Measurements from ENCODE around the gene PDCD4. TPM values are rescaled to one million over a fixed set of nuclear protein-coding genes. Genes with fewer than 3 reads are reported as not detected.

Gene PDCD4
- total and polyA plus RNA-seq, 9 of the 15 experiments (the other 6 are each of a cell fraction or from before 2014, with no cell fraction given): 12.9 to 44.1 (median 33.7) TPM

DNA sequence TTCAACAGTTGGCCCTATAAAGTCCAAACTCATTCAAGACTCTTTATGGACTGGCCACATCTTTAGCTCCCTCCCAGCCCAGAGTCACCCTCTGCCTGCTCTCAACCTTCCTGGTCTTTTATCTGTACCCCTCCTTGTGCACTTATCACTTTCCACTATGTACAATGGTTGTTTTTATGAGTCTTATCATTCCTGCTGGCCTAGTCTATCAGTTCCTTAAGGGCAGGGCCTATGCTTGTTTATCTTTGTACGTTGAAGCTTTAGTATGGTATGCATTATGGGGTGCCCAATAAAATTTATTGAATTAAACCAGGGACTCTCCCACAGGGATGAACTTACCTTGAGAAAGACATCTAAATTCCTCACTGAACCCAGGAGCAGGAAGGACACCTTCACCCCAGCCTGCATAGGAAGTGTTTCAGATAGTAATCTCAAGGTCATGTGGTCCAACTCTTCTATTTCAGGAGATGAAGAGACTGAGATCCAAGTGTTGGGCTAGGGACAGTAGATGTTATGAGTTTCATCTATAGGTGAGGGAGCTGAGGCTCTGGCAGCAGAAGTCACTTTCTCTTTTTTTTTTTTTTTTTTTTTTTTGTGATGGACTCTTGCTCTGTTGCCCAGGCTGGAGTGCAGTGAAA is 13.3 kb upstream of the PDCD4 start (continued):
- TF ChIP-seq, protein P1, sequence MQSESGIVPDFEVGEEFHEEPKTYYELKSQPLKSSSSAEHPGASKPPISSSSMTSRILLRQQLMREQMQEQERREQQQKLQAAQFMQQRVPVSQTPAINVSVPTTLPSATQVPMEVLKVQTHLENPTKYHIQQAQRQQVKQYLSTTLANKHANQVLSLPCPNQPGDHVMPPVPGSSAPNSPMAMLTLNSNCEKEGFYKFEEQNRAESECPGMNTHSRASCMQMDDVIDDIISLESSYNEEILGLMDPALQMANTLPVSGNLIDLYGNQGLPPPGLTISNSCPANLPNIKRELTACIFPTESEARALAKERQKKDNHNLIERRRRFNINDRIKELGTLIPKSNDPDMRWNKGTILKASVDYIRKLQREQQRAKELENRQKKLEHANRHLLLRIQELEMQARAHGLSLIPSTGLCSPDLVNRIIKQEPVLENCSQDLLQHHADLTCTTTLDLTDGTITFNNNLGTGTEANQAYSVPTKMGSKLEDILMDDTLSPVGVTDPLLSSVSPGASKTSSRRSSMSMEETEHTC (IDR thresholded peaks at IDR 0.05): no peak
- no peak for TF ChIP-seq SIX5 (IDR thresholded peaks at IDR 0.05; ENCODE audit: borderline replicate concordance in 1 of 2, insufficient read depth in 1 of 2, low read depth in 1 of 2, low read length in 2 of 2)
- TF ChIP-seq POLR2H (tag; IDR thresholded peaks at IDR 0.05; ENCODE audit: low read depth): no peak
- TF ChIP-seq GABPA (tag; conservative IDR thresholded peaks at IDR 0.05; ENCODE audit: low read depth): no peak
- no peak for TF ChIP-seq ETV6 (IDR thresholded peaks at IDR 0.05; ENCODE audit: borderline replicate concordance in 1 of 2, low read depth in 2 of 2, low read length in 1 of 2)
- no peak for TF ChIP-seq ETV6 (CRISPR knock-in tag; IDR thresholded peaks at IDR 0.05; ENCODE audit: borderline replicate concordance)
- TF ChIP-seq CCAR2 (IDR thresholded peaks at IDR 0.05; ENCODE audit: low read depth, low read length): no peak
- TF ChIP-seq ZNF589 (CRISPR knock-in tag; IDR thresholded peaks at IDR 0.05; ENCODE audit: low read depth): no peak
- TF ChIP-seq, protein P2, sequence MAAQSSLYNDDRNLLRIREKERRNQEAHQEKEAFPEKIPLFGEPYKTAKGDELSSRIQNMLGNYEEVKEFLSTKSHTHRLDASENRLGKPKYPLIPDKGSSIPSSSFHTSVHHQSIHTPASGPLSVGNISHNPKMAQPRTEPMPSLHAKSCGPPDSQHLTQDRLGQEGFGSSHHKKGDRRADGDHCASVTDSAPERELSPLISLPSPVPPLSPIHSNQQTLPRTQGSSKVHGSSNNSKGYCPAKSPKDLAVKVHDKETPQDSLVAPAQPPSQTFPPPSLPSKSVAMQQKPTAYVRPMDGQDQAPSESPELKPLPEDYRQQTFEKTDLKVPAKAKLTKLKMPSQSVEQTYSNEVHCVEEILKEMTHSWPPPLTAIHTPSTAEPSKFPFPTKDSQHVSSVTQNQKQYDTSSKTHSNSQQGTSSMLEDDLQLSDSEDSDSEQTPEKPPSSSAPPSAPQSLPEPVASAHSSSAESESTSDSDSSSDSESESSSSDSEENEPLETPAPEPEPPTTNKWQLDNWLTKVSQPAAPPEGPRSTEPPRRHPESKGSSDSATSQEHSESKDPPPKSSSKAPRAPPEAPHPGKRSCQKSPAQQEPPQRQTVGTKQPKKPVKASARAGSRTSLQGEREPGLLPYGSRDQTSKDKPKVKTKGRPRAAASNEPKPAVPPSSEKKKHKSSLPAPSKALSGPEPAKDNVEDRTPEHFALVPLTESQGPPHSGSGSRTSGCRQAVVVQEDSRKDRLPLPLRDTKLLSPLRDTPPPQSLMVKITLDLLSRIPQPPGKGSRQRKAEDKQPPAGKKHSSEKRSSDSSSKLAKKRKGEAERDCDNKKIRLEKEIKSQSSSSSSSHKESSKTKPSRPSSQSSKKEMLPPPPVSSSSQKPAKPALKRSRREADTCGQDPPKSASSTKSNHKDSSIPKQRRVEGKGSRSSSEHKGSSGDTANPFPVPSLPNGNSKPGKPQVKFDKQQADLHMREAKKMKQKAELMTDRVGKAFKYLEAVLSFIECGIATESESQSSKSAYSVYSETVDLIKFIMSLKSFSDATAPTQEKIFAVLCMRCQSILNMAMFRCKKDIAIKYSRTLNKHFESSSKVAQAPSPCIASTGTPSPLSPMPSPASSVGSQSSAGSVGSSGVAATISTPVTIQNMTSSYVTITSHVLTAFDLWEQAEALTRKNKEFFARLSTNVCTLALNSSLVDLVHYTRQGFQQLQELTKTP (IDR thresholded peaks at IDR 0.05; ENCODE audit: low read depth in 1 of 2, partially characterized antibody in 2 of 2): no peak
- TF ChIP-seq HLTF (IDR thresholded peaks at IDR 0.05): no peak
- peak; percentile 90 for TF ChIP-seq TAL1 (IDR thresholded peaks at IDR 0.05)
- no peak for TF ChIP-seq ZNF586 (CRISPR knock-in tag; conservative IDR thresholded peaks at IDR 0.05)
- TF ChIP-seq, protein P3, sequence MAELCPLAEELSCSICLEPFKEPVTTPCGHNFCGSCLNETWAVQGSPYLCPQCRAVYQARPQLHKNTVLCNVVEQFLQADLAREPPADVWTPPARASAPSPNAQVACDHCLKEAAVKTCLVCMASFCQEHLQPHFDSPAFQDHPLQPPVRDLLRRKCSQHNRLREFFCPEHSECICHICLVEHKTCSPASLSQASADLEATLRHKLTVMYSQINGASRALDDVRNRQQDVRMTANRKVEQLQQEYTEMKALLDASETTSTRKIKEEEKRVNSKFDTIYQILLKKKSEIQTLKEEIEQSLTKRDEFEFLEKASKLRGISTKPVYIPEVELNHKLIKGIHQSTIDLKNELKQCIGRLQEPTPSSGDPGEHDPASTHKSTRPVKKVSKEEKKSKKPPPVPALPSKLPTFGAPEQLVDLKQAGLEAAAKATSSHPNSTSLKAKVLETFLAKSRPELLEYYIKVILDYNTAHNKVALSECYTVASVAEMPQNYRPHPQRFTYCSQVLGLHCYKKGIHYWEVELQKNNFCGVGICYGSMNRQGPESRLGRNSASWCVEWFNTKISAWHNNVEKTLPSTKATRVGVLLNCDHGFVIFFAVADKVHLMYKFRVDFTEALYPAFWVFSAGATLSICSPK (IDR thresholded peaks at IDR 0.05; ENCODE audit: borderline replicate concordance): no peak
- TF ChIP-seq FOXM1 (IDR thresholded peaks at IDR 0.05; ENCODE audit: low read depth): peak; percentile 83
- no peak for TF ChIP-seq FOXM1 (CRISPR knock-in tag; IDR thresholded peaks at IDR 0.05; ENCODE audit: low read depth)
- no peak for TF ChIP-seq KLF10 (CRISPR knock-in tag; IDR thresholded peaks at IDR 0.05)
- TF ChIP-seq ZNF79 (CRISPR knock-in tag; IDR thresholded peaks at IDR 0.05; ENCODE audit: low read depth): no peak
- peak; percentile 34 to 90; a peak in 3 of 4 replicates for TF ChIP-seq FOXA3 (CRISPR knock-in tag; conservative IDR thresholded peaks at IDR 0.05 in 1 of 2, IDR thresholded peaks at IDR 0.05 in 1 of 2)
- TF ChIP-seq HIVEP1 (CRISPR knock-in tag; IDR thresholded peaks at IDR 0.05): no peak
